Fibroblast of pulmonary artery (primary cell): ENCODE data around the gene MAIP1.

Source experiments
- DNase-seq: peaks from one replicate; pipeline ENCODE4 v3.0.0-alpha.2; 2010; ENCODE audit warnings: low read depth
- H3K4me3 ChIP-seq: replicated peaks from 2 replicates; pipeline ENCODE4 v1.5.1; 2011; ENCODE audit warnings: low read depth, mild to moderate bottlenecking, control low read depth, low read length, moderate library complexity
- TF ChIP-seq, protein P1 (sequence below): IDR thresholded peaks from 2 replicates; pipeline ENCODE4 v1.5.1; 2011; ENCODE audit warnings: mild to moderate bottlenecking, control low read depth, low read length, inconsistent platforms; ENCODE audit errors: missing control alignments

The MAIP1 gene

GRCh38 chr2:199985625-199986207 lies 30.3 kb downstream of the MAIP1 start:
- DNase-seq, result peak; percentile 72

DNA sequence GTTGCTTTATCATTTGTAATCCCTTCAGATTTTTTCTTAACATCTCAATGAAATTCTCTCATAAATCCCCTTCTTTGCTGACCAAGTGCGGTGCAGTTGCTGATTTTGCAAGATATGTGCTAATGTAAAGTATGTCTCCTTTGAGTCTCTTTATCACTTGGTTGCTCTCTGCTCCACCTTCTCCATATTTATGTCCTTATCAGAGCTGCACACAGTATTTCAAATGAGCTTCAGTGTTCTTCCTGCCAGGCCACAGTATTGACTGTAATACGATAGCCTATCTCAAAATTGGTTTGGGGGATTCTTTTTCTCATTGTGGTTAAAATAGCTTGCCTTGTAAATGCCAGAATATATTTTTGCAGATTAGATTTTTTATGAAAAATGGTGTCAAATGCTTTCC lies 32.2 kb downstream of the MAIP1 start:
- no peak overlapping the region for H3K4me3 ChIP-seq
- no peak for DNase-seq
- TF ChIP-seq, protein P1, sequence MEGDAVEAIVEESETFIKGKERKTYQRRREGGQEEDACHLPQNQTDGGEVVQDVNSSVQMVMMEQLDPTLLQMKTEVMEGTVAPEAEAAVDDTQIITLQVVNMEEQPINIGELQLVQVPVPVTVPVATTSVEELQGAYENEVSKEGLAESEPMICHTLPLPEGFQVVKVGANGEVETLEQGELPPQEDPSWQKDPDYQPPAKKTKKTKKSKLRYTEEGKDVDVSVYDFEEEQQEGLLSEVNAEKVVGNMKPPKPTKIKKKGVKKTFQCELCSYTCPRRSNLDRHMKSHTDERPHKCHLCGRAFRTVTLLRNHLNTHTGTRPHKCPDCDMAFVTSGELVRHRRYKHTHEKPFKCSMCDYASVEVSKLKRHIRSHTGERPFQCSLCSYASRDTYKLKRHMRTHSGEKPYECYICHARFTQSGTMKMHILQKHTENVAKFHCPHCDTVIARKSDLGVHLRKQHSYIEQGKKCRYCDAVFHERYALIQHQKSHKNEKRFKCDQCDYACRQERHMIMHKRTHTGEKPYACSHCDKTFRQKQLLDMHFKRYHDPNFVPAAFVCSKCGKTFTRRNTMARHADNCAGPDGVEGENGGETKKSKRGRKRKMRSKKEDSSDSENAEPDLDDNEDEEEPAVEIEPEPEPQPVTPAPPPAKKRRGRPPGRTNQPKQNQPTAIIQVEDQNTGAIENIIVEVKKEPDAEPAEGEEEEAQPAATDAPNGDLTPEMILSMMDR, result no peak

More at GRCh38 chr2:199985625-199986207, 30.3 kb downstream of the MAIP1 start:
- no peak overlapping the region for H3K4me3 ChIP-seq
- TF ChIP-seq, protein P1, result peak; percentile 77

DNA sequence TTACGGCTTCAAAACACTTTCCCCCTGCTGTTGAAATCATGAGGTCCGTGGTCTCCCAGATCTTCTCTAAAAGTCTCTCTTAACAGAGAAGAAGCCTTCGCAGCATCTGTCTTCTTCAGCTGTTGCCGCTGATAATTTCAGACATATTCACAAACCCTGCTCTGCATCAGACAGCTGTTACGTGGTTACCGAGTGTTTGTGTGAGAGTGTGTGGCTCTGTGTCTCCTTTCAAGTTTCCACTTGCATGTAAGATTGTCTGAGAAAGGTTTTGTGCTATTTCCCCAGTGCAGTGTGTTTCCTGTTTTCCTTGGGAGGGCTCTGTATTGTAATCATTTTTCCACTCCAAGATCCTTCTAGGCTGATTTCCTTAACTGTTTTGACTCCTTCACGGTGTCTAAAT lies 32.8 kb downstream of the MAIP1 start:
- peak; percentile 59 for DNase-seq
- TF ChIP-seq, protein P1, result no peak
- H3K4me3 ChIP-seq, result peak overlapping the region; percentile 4

GRCh38 chr2:199989822-199990221 lies 34.4 kb downstream of the MAIP1 start:
- H3K4me3 ChIP-seq, result no peak overlapping the region
- no peak for DNase-seq
- TF ChIP-seq, protein P1, result no peak

DNA sequence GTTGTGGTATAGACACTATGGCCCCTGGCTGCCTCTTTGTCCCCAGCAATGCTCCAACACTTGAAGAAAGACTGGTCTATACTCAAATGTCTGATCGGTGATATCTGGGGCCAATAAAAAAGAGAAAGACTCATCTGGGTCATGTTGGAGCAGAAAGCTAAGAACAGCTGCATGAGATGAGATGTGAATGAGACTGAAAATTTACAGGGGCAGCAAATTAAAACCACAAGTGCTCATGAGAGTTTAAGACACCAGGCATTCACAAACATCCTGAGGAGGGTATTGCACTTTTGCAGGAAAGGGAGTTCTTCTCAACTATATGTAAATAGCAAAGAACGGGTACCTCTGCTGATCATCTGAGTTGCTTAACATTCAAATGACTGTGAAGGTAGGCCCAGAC lies 36.3 kb downstream of the MAIP1 start:
- TF ChIP-seq, protein P1, result no peak
- no peak overlapping the region for H3K4me3 ChIP-seq
- DNase-seq, result no peak

GRCh38 chr2:199992296-199992695 lies 36.9 kb downstream of the MAIP1 start:
- TF ChIP-seq, protein P1, result no peak
- H3K4me3 ChIP-seq, result no peak overlapping the region
- DNase-seq, result no peak

DNA sequence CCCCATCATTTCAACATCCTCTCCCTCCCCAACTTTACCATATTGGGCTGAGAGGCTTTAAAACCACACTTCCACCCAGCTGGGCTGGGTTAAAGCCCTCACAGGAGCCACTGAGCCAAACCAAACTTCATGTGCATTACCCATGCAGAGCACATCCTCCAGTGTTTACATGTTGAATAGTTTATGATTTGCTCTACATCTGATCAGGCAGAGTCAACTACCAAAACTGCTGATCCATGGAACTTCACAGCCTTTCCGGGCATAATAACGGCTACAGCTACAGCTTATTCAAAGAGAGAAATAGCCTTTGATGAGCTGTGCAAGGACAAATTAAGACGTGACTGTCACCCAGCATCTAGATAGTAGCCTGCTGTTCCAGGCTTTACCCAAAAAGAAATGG lies 39.0 kb downstream of the MAIP1 start:
- no peak overlapping the region for H3K4me3 ChIP-seq
- DNase-seq, result no peak
- TF ChIP-seq, protein P1, result no peak
